NB4 (cell line): Measurements from ENCODE around the gene C5orf63.

Experiments
- CTCF ChIP-seq: IDR thresholded peaks from one replicate; pipeline ENCODE4 v1.5.1; 2012; ENCODE audit warnings: low read depth, low read length
- MAX ChIP-seq: IDR thresholded peaks from 2 replicates; pipeline ENCODE4 v1.6.1; 2011; ENCODE audit warnings: low read depth, low read length
- POLR2A ChIP-seq: IDR thresholded peaks from 2 replicates; pipeline ENCODE4 v1.6.1; 2011; ENCODE audit warnings: mild to moderate bottlenecking; ENCODE audit not compliant: insufficient read length; ENCODE audit errors: extremely low read depth

GRCh38 chr5:127055880-127056653 lies 17.2 kb downstream of the C5orf63 start:
- TF ChIP-seq CTCF (no peak), POLR2A (no peak), MAX (no peak)
